GM10266 (cell line): Measurements from ENCODE around the gene KIAA1614.

Experiments
- DNase-seq: peaks from one replicate; pipeline ENCODE4 v3.0.0; 2012; ENCODE audit errors: extremely low spot score
- TF ChIP-seq, protein P1 (sequence below): IDR thresholded peaks from 2 replicates; pipeline ENCODE4 v1.5.1; 2012; ENCODE audit warnings: mild to moderate bottlenecking, low read depth; ENCODE audit not compliant: control insufficient read depth, insufficient read depth; ENCODE audit errors: missing control alignments

Gene KIAA1614

DNA sequence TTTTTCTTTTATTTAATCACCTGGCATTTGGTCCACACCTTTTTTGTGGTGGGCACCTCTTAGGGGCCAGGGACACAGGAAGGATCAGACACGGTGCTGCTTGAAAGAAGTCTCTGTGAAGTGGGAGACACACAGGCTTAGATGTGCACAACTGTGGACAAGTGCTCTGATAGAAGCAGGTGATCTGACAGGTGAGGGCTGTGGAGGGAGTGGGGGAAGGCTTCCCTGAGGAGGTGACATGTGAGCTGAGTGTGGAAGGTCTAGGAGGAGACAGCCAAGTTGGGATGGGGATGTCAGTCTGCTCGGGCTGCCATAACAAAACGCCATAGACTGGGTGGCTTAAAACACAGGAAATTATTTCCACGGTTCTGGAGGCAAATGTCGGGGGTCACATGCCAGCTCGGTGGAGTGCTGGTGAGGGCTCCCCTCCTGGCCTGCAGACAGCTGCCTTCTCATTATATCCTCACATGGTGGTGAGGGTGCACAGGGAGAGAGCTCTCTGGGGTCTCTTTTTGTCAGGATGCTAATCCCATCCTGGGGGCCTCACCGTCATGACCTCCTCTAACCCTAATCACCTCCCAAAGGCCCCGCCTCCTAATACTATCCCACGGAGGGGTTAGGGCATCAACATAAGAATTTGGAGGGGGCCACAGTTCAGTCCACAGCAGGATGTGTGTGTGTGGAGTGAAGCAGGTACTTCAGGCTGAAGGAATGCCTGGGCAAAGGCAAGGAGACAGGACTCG is 5.2 kb upstream of the KIAA1614 start:
- DNase-seq = no peak
- TF ChIP-seq, protein P1, sequence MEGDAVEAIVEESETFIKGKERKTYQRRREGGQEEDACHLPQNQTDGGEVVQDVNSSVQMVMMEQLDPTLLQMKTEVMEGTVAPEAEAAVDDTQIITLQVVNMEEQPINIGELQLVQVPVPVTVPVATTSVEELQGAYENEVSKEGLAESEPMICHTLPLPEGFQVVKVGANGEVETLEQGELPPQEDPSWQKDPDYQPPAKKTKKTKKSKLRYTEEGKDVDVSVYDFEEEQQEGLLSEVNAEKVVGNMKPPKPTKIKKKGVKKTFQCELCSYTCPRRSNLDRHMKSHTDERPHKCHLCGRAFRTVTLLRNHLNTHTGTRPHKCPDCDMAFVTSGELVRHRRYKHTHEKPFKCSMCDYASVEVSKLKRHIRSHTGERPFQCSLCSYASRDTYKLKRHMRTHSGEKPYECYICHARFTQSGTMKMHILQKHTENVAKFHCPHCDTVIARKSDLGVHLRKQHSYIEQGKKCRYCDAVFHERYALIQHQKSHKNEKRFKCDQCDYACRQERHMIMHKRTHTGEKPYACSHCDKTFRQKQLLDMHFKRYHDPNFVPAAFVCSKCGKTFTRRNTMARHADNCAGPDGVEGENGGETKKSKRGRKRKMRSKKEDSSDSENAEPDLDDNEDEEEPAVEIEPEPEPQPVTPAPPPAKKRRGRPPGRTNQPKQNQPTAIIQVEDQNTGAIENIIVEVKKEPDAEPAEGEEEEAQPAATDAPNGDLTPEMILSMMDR = no peak

DNA sequence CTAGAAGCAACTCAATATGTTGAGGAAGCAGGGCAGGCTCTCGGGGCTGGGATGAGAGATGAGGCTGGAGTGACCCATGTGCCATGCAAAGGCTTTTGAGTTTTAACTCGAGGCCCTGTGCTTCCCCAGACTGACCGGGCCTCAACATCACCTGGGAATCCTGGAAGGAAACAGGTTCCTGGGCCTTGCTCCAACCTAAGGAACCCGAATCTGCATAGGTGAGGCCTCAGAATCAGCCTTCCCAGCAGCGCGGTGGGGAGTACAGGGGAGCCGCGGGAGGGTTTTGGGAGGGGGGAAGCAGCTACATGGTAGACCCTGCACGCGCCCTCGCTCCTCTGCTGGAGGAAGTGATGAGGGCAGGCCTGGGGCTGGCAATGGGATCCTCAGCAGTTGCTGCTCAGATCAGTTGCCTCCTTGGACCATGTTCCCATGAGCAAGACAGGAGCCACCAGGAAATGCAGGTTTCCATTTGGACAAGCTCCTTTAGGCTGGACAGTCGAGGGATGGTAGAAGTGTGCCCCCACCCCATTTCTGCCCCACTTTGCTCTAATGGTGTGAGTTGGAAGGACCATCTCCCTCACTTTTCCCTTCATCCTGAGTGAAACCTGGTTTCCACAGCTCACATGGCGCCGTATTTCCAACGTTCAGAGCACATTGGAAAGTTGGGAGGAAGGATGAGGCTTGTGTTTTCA is 4.5 kb upstream of the KIAA1614 start:
- TF ChIP-seq, protein P1 = no peak
- DNase-seq = no peak

DNA sequence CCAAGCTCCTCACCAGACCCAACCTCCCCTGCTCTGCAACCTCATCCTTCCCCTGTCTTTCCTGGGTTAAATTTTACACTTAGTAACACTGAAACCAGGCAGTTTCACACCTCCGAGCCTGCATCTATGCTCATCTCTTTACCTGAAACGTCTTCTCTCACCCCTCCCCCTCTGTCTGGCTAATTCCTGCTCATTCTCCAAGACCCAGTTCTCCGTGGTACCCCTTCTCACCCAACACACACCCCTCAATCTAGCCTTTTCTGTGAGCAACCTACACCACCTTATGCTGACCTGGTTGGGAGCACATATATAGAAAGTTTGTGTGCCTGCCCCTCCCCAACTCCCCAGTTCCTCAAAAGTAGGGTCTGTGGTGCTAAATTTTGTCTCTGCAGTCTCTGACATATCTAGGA is 3.7 kb upstream of the KIAA1614 start:
- DNase-seq = no peak
- TF ChIP-seq, protein P1 = no peak

DNA sequence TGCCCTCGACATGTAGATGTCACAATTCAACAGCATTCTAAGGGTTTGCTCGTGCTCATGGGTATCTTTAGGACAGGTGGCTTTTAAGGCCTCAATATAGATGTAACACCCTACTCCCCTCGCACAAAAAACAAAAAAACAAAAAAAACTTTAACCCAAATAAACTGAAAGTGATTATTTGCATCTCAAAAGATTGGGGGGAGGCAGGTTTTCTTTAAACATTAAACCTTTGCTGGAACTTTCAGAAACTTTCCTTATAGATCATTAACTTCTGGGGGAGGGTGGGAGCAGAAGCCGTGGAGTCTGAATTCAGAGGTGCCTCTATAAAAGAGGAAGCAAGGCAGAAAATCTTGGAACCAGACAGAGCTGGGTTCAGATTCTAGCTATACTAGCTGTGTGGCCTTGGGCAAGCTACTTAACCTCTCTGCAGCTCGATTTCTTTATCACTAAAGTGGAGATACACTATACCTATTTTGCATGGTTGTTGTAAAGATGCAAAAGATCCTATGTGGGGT is 3.2 kb upstream of the KIAA1614 start:
- no peak for DNase-seq
- TF ChIP-seq, protein P1 = no peak

DNA sequence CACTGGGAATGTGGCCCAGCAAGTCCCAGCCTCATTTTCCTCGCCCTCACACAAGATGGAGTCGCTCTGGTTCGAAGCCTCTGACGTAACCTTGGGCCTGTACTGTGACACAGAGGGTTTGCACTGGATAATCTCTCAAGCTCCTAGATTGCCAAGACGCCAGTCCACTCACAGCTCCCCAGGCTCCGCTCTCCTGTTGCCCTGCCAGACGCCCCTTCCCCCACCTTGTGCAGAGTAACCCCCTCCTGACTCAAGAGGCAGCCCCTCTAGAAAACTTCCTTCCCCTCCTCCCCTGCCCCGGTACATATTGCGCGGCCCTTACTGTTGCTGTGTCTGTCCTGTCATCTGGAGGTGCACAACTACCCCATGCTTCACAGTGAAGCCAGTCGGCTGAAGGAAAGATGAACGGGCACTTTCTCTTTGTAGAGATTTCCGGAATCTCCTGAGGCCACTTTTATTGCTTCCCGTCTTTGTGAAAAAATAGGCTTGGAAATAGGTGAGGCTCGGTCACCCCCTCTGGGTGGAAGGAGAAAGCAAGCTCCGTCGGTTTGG is 981 bp upstream of the KIAA1614 start:
- TF ChIP-seq, protein P1 = no peak
- DNase-seq = no peak

DNA sequence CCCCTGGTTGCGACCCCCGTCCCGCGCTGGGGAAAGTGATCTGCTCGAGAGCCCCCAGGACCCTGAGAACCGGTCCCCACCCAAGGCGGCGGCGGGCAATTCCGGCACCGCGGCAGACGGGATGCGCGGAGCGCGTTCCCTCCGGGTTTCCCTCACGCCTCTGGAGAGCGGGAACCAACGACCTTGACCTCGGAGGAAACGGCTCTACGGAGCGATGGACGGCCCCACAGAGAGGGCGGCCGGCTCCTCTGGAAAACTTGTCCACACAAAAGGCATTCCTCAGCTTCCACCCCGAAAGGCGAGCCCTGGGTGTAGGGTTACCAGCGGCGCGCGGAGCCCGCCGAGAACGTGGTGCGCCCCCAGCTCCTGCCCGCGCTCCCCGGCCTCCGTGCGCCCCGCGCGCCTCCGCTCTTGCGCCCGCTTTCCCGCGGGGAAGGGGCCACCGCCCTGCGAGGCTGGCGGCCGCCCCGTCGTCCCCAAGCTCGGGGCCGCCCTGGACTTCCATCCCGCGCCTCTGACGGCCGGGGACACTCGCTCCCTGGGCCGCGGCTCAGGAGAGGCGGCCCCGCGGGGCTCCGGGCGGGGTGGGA is 391 bp upstream of the KIAA1614 start:
- DNase-seq = no peak
- TF ChIP-seq, protein P1 = no peak
